H1 (cell line): Measurements from ENCODE around the gene KCNE4. TPM values are rescaled to one million over a fixed set of nuclear protein-coding genes. Genes with fewer than 3 reads are reported as not detected.

ENCODE experiments used
- CTCF ChIA-PET: fragments of 300-600 bp; sonication (Branson Sonifier 250); formaldehyde crosslinking; loops from one replicate; lab custom pipeline; 2021; ENCODE audit not compliant: partially characterized antibody; lab: Charles Lee
- POLR2A ChIA-PET: fragments of 300-600 bp; sonication (Branson Sonifier 250); formaldehyde crosslinking; loops from one replicate; lab custom pipeline; 2021; ENCODE audit warnings: inconsistent platforms; ENCODE audit not compliant: partially characterized antibody; lab: Charles Lee
- DNase-seq, 2 experiments: peaks; one replicate each; pipeline versions ENCODE4 v3.0.0 to v3.0.0-alpha.2; 2010 to 2022; ENCODE audit warnings: low spot score in 2 of 2, low read depth in 1 of 2, mixed read lengths in 1 of 2
- FAIRE-seq: peaks from 2 replicates; lab custom pipeline; 2011; peaks lifted over from hg19 to GRCh38; lab: Jason Lieb, UNC
- H2AFZ ChIP-seq: 2 replicates; pipeline ENCODE4 v1.8.1; 2012; ENCODE audit warnings: low read length, inconsistent platforms
- H2AK5ac ChIP-seq: 2 replicates; pipeline ENCODE4 v1.6.1; 2013; ENCODE audit warnings: low read depth, low read length
- H2BK120ac ChIP-seq: replicated peaks from 2 replicates; pipeline ENCODE3; 2013; ENCODE audit warnings: low read depth, low read length, inconsistent platforms
- H2BK12ac ChIP-seq: 2 replicates; pipeline ENCODE4 v1.6.1; 2013; ENCODE audit warnings: low read depth, low read length
- H2BK15ac ChIP-seq: 2 replicates; pipeline ENCODE4 v1.6.1; 2013; ENCODE audit warnings: low read length
- H2BK20ac ChIP-seq: 2 replicates; pipeline ENCODE4 v1.6.1; 2013; ENCODE audit warnings: low read length
- H2BK5ac ChIP-seq: 2 replicates; pipeline ENCODE4 v1.6.1; 2013; ENCODE audit warnings: low read depth, low read length
- H3K14ac ChIP-seq: 2 replicates; pipeline ENCODE4 v1.6.1; 2013; ENCODE audit warnings: inconsistent platforms; ENCODE audit not compliant: insufficient read length
- H3K18ac ChIP-seq: 2 replicates; pipeline ENCODE4 v1.6.1; 2013; ENCODE audit warnings: low read length; ENCODE audit errors: extremely low read depth
- H3K23ac ChIP-seq: 2 replicates; pipeline ENCODE4 v1.6.1; 2013; ENCODE audit warnings: inconsistent platforms; ENCODE audit not compliant: insufficient read length
- H3K23me2 ChIP-seq: 2 replicates; pipeline ENCODE4 v1.6.1; 2013; ENCODE audit warnings: low read depth, low read length
- H3K27ac ChIP-seq: 2 replicates; pipeline ENCODE4 v1.6.1; 2011; ENCODE audit warnings: low read depth, low read length, inconsistent platforms
- H3K27me3 ChIP-seq, 4 experiments: replicated peaks in 1 of 4; 1 replicate in 1 of 4; 2 replicates in 3 of 4; pipeline versions ENCODE4 v1.6.1 to v1.8.1; 2011 to 2013; ENCODE audit warnings: low read length in 3 of 4, mild to moderate bottlenecking in 3 of 4, inconsistent platforms in 2 of 4, mixed read lengths in 2 of 4, moderate library complexity in 1 of 4; ENCODE audit not compliant: control insufficient read depth in 3 of 4, insufficient read depth in 3 of 4; ENCODE audit errors: extremely low read depth in 1 of 4
- H3K36me3 ChIP-seq, 4 experiments: 2 replicates each; pipeline versions ENCODE4 v1.6.1 to v1.8.1; 2011 to 2013; ENCODE audit warnings: mild to moderate bottlenecking in 4 of 4, low read length in 3 of 4, moderate library complexity in 2 of 4, control low read depth in 1 of 4, inconsistent platforms in 1 of 4; ENCODE audit not compliant: insufficient read depth in 4 of 4, control insufficient read depth in 2 of 4
- H3K4ac ChIP-seq: replicated peaks from 2 replicates; pipeline ENCODE3; 2013; ENCODE audit warnings: low read length, low read depth, mixed read lengths, inconsistent platforms; ENCODE audit not compliant: insufficient read length
- H3K4me1 ChIP-seq, 4 experiments: replicated peaks in 1 of 4; 1 replicate in 1 of 4; 2 replicates in 3 of 4; pipeline versions ENCODE4 v1.6.1 to v1.8.1; 2011 to 2013; ENCODE audit warnings: low read length in 3 of 4, inconsistent platforms in 2 of 4, mixed read lengths in 1 of 4; ENCODE audit not compliant: insufficient read depth in 4 of 4, control insufficient read depth in 3 of 4
- H3K4me2 ChIP-seq, 2 experiments: 2 replicates each; pipeline versions ENCODE4 v1.6.1 to v1.8.1; 2011 to 2013; ENCODE audit warnings: low read depth in 2 of 2, low read length in 2 of 2, control low read depth in 1 of 2, inconsistent platforms in 1 of 2, mild to moderate bottlenecking in 1 of 2; ENCODE audit not compliant: insufficient read depth in 1 of 2
- H3K4me3 ChIP-seq, 4 experiments: fragments of 200-600, 300-600 bp in 1 of 4; sonication (generic), shearing (Covaris generic), sonication (Bioruptor Twin) in 1 of 4; 2 replicates each; pipeline versions ENCODE4 v1.5.1 to v1.8.1; 2011 to 2016; ENCODE audit warnings: low read length in 4 of 4, low read depth in 3 of 4, control low read depth in 2 of 4, inconsistent platforms in 2 of 4, mild to moderate bottlenecking in 2 of 4, mixed read lengths in 1 of 4, moderate library complexity in 1 of 4; ENCODE audit not compliant: insufficient read depth in 2 of 4; ENCODE audit errors: extremely low read depth in 1 of 4
- H3K56ac ChIP-seq: replicated peaks from 2 replicates; pipeline ENCODE3; 2013; ENCODE audit warnings: low read depth, mild to moderate bottlenecking, mixed read lengths, low read length, inconsistent platforms; ENCODE audit not compliant: insufficient read length
- H3K79me1 ChIP-seq: 2 replicates; pipeline ENCODE4 v1.6.1; 2013; ENCODE audit warnings: low read depth, low read length, control low read depth
- H3K79me2 ChIP-seq, 2 experiments: 2 replicates each; pipeline versions ENCODE4 v1.6.1 to v1.8.1; 2012 to 2013; ENCODE audit warnings: low read length in 2 of 2, mild to moderate bottlenecking in 2 of 2, inconsistent platforms in 1 of 2; ENCODE audit not compliant: insufficient read depth in 2 of 2, control insufficient read depth in 1 of 2
- H3K9ac ChIP-seq, 4 experiments: replicated peaks in 1 of 4; 1 replicate in 1 of 4; 2 replicates in 3 of 4; pipeline versions ENCODE4 v1.6.1 to v1.8.1; 2011 to 2013; ENCODE audit warnings: low read depth in 3 of 4, low read length in 3 of 4, control low read depth in 2 of 4, mild to moderate bottlenecking in 2 of 4, moderate library complexity in 2 of 4, inconsistent platforms in 1 of 4; ENCODE audit errors: extremely low read depth in 1 of 4
- H3K9me3 ChIP-seq, 2 experiments: 2 replicates each; pipeline versions ENCODE4 v1.6.1 to v1.8.1; 2012 to 2013; ENCODE audit warnings: mild to moderate bottlenecking in 2 of 2, moderate library complexity in 2 of 2, control low read depth in 1 of 2, inconsistent platforms in 1 of 2, low read depth in 1 of 2, low read length in 1 of 2, mixed read lengths in 1 of 2; ENCODE audit not compliant: insufficient read depth in 2 of 2
- H4K20me1 ChIP-seq, 2 experiments: replicated peaks in 1 of 2; 2 replicates each; pipeline versions ENCODE3 to v1.8.1; 2011 to 2013; ENCODE audit warnings: inconsistent platforms in 2 of 2, low read length in 2 of 2, mild to moderate bottlenecking in 1 of 2; ENCODE audit not compliant: insufficient read depth in 2 of 2, control insufficient read depth in 1 of 2
- H4K5ac ChIP-seq: 2 replicates; pipeline ENCODE4 v1.6.1; 2013; ENCODE audit warnings: low read length, low read depth, mixed read lengths, inconsistent platforms; ENCODE audit not compliant: insufficient read length
- H4K8ac ChIP-seq: 2 replicates; pipeline ENCODE4 v1.8.0; 2013; ENCODE audit warnings: mild to moderate bottlenecking, moderate library complexity, low read length, inconsistent platforms; ENCODE audit not compliant: insufficient read depth; ENCODE audit errors: extremely low read depth
- H4K91ac ChIP-seq: replicated peaks from 2 replicates; pipeline ENCODE3; 2013; ENCODE audit warnings: low read length, mixed read lengths, inconsistent platforms; ENCODE audit not compliant: insufficient read length
- BRCA1 ChIP-seq: IDR thresholded peaks from 2 replicates; pipeline ENCODE4 v1.6.1; 2012; ENCODE audit warnings: low read depth, low read length, improper control_type of control experiment
- CBX5 ChIP-seq: fragments of 300-800, 300-1000 bp; sonication (generic); IDR thresholded peaks from 2 replicates; pipeline ENCODE4 v1.7.1; 2016; ENCODE audit warnings: antibody characterized with exemption, low read length, low read depth
- CHD2 ChIP-seq: IDR thresholded peaks from 2 replicates; pipeline ENCODE4 v1.6.1; 2012; ENCODE audit warnings: low read length, improper control_type of control experiment
- EGR1 ChIP-seq: IDR thresholded peaks from 2 replicates; pipeline ENCODE4 v1.6.1; 2011; ENCODE audit warnings: low read depth, low read length, borderline replicate concordance
- EZH2 ChIP-seq: fragments of 200-600 bp; sonication (generic); IDR thresholded peaks from 2 replicates; pipeline ENCODE4 v1.7.1; 2012; ENCODE audit warnings: low read depth, mild to moderate bottlenecking, moderate library complexity, low read length, inconsistent platforms; ENCODE audit not compliant: severe bottlenecking
- KDM5A ChIP-seq: fragments of 200-600 bp; IDR thresholded peaks from 2 replicates; pipeline ENCODE4 v1.7.1; 2012; ENCODE audit warnings: mild to moderate bottlenecking, low read length, inconsistent platforms, mixed read lengths
- RXRA ChIP-seq: IDR thresholded peaks from 2 replicates; pipeline ENCODE4 v1.6.1; 2011; ENCODE audit warnings: low read depth, mild to moderate bottlenecking, low read length, moderate library complexity; ENCODE audit not compliant: insufficient read depth
- SIN3A ChIP-seq, 2 experiments: IDR thresholded peaks in 1 of 2; conservative IDR thresholded peaks in 1 of 2; 2 replicates each; pipeline ENCODE4 v1.6.1; 2011 to 2012; ENCODE audit warnings: low read length in 2 of 2, improper control_type of control experiment in 1 of 2, low read depth in 1 of 2, mild to moderate bottlenecking in 1 of 2
- SIRT6 ChIP-seq: IDR thresholded peaks from one replicate; pipeline ENCODE4 v1.7.1; 2012; ENCODE audit warnings: low read length, inconsistent platforms
- SP2 ChIP-seq: IDR thresholded peaks from 2 replicates; pipeline ENCODE4 v1.6.1; 2012; ENCODE audit warnings: mild to moderate bottlenecking, low read length, inconsistent platforms
- SP4 ChIP-seq: IDR thresholded peaks from 2 replicates; pipeline ENCODE4 v1.6.1; 2012; ENCODE audit warnings: low read length, inconsistent platforms
- SRF ChIP-seq: IDR thresholded peaks from 2 replicates; pipeline ENCODE4 v1.6.1; 2011; ENCODE audit warnings: mild to moderate bottlenecking, low read depth, low read length, moderate library complexity
- TAF1 ChIP-seq: IDR thresholded peaks from 2 replicates; pipeline ENCODE4 v1.6.1; 2011; ENCODE audit warnings: mild to moderate bottlenecking, low read depth, low read length
- TBP ChIP-seq: IDR thresholded peaks from 2 replicates; pipeline ENCODE4 v1.6.1; 2011; ENCODE audit warnings: low read depth, low read length, improper control_type of control experiment
- WGBS, 2 experiments: shearing (Covaris generic) in 1 of 2; methylation state at CpG; one replicate each; pipeline versions ENCODE4 v1.1.6 to v1.1.7; 2013 to 2015; ENCODE audit warnings: low lambda C conversion rate in 2 of 2, mixed read lengths in 2 of 2, inconsistent platforms in 1 of 2, low coverage in 1 of 2, missing lambda C conversion rate in 1 of 2; ENCODE audit not compliant: insufficient replicate concordance in 2 of 2, insufficient coverage in 1 of 2, insufficient read length in 1 of 2; ENCODE audit errors: extremely low coverage in 1 of 2, missing lambda C conversion rate in 1 of 2; 5-methylcytosine and 5-hydroxymethylcytosine counted together
- polyA plus RNA-seq, 7 experiments: library from polyadenylated mRNA; depleted of rRNA in 3 of 7; stranded (reverse) in 5 of 7; unstranded in 2 of 7; fragments of >200 nt in 5 of 7; fragments of 200-250 nt in 2 of 7; gene quantifications; 1 replicate in 5 of 7; 2 replicates in 1 of 7; 4 replicates in 1 of 7; pipeline versions ENCODE4 v1.2.1 to v1.2.3, GENCODE V29; 2011 to 2013; ENCODE audit warnings: missing spikeins in 2 of 7, mixed read lengths in 2 of 7
- total RNA-seq: library from RNA; stranded (reverse); fragmentation: NEBNext Ultra II Directional; extraction: Animal tissue kit (Norgen Biotek cat#: 25700); gene quantifications from 2 replicates; pipeline ENCODE4 v1.2.1, GENCODE V29; 2021

Gene KCNE4
- total and polyA plus RNA-seq, 2 of the 8 experiments (the other 6 are each of a cell fraction or from before 2014, with no cell fraction given), result 0.08 to 0.09 TPM

DNA sequence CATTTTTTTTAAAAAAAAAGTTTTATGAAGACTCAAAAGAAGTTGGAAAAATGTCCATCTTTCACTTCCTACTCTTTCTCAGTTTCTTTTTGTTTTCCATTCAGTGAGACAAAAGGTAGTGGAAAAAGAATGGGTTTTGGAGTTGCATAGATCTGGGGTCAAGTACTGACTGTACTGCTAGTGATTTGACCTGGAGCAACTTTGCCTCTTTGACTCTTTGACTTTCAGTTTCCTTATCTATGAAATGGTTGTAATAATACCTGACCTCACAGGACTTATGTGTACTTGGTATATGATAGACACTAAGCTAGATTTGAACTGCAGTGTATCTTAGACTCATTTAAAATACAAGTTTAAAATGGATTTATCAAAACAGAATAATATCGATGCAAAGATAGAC lies 3.5 kb upstream of the KCNE4 start:
- no peak overlapping the region for H3K4ac ChIP-seq
- H3K4me3 ChIP-seq, result no peak overlapping the region
- H4K5ac ChIP-seq, result no peak overlapping the region
- H2BK12ac ChIP-seq, result no peak overlapping the region
- POLR2A ChIA-PET, result no interaction called here
- no peaks in the 10 kb centered on the region for H4K20me1 ChIP-seq
- no peak overlapping the region for H2AFZ ChIP-seq
- H3K4me1 ChIP-seq, result peaks cover 2 to 15% (median 7%) of the 10 kb centered on the region in 4 experiments; a peak in 5 of 7 replicates
- H3K18ac ChIP-seq, result no peak overlapping the region
- no peak overlapping the region for H3K23ac ChIP-seq
- H3K9me3 ChIP-seq, result no peaks in the 10 kb centered on the region
- no peaks in the 10 kb centered on the region for H3K79me2 ChIP-seq
- H4K91ac ChIP-seq, result no peak overlapping the region
- H3K9ac ChIP-seq, result no peak overlapping the region
- H2BK5ac ChIP-seq, result no peak overlapping the region
- no peak overlapping the region for H3K56ac ChIP-seq
- H3K14ac ChIP-seq, result no peak overlapping the region
- H3K36me3 ChIP-seq, result no peaks in the 10 kb centered on the region
- no peak overlapping the region for H4K8ac ChIP-seq
- CTCF ChIA-PET, result no interaction called here
- no peak overlapping the region for H2BK15ac ChIP-seq
- DNase-seq (no peak), FAIRE-seq (no peak)
- 91% methylated on average over 1 of the region's 1 CpG; no CpG with 5 or more reads in 1 of the 2 experiments for WGBS, 2 experiments
- no peak overlapping the region for H2AK5ac ChIP-seq
- no peak overlapping the region for H2BK120ac ChIP-seq
- H3K27ac ChIP-seq, result no peak overlapping the region
- TF ChIP-seq CBX5 (no peak), SP2 (no peak), SP4 (no peak), TBP (no peak), SRF (no peak), SIRT6 (no peak), KDM5A (no peak), SIN3A (conservative IDR thresholded peaks at IDR 0.05 in 1 of 2, IDR thresholded peaks at IDR 0.05 in 1 of 2; ENCODE audit: low read depth in 1 of 2, low read length in 2 of 2) (no peak), EGR1 (no peak), BRCA1 (no peak), EZH2 (no peak), RXRA (no peak), TAF1 (no peak), CHD2 (no peak)
- H2BK20ac ChIP-seq, result no peak overlapping the region
- no peaks in the 10 kb centered on the region for H3K27me3 ChIP-seq
- H3K23me2 ChIP-seq, result no peaks in the 10 kb centered on the region
- H3K79me1 ChIP-seq, result no peaks in the 10 kb centered on the region
- H3K4me2 ChIP-seq, result no peak overlapping the region
